Duodenal mucosa (tissue), 2 donors: ENCODE measurements around the gene HLA-B.

Experiments used
- H3K27ac ChIP-seq: one replicate; pipeline ENCODE4 v1.7.0; 2013; ENCODE audit warnings: low read depth, low read length
- H3K27me3 ChIP-seq, 2 donors: one replicate each; pipeline ENCODE4 v1.7.0; 2013; ENCODE audit warnings: low read length in 2 of 2, control low read depth in 1 of 2; ENCODE audit not compliant: insufficient read depth in 2 of 2, control insufficient read depth in 1 of 2
- H3K36me3 ChIP-seq, 2 donors: one replicate each; pipeline ENCODE4 v1.7.0; 2013; ENCODE audit warnings: low read length in 2 of 2, control low read depth in 1 of 2; ENCODE audit not compliant: insufficient read depth in 2 of 2, control insufficient read depth in 1 of 2
- H3K4me1 ChIP-seq, 2 donors: one replicate each; pipeline ENCODE4 v1.7.0; 2013; ENCODE audit warnings: low read length in 2 of 2, control low read depth in 1 of 2; ENCODE audit not compliant: insufficient read depth in 2 of 2, control insufficient read depth in 1 of 2
- H3K4me3 ChIP-seq, 2 donors: one replicate each; pipeline ENCODE4 v1.7.0; 2013; ENCODE audit warnings: low read length in 2 of 2, low read depth in 1 of 2
- H3K9ac ChIP-seq, 2 donors: one replicate each; pipeline ENCODE4 v1.7.0; 2013; ENCODE audit warnings: low read length in 2 of 2, low read depth in 1 of 2
- H3K9me3 ChIP-seq, 2 donors: one replicate each; pipeline ENCODE4 v1.7.0; 2013; ENCODE audit warnings: low read length in 2 of 2, control low read depth in 1 of 2; ENCODE audit not compliant: control insufficient read depth in 1 of 2

Gene HLA-B

DNA sequence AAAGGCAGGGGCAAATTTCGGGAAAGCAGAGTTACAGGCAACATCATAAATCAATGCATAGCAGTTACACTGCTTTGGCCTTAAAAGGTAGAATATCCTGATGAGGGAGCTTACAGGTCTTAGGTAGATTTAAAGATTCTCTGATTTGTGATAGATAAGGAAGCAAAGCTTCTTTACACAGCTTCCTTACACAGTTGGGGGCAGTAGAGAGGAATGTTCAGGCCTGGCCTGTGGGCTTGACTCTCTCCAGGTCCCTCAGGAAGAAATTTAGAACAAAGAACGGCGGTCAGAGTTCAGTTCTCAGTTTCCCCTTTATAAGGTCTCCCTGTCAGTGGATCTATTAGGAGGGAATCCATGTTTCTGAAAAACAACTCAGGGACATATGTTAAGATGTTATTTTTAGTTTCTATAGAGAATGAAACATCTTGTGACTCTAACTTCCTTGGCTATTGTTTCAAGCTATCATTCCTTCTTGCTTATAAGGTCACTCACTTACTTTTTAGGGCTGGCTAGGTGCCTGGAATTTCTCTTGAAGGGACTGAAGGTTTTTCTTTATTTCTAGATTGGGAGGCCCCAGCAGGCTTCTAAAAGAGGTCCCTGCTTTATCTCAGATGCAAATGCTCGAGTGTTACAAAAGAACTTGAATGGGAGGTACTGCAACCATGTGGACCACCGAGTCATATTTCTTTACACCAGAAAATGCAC lies 11.8 kb downstream of the HLA-B start:
- no peak overlapping the region for H3K9ac ChIP-seq
- H3K4me3 ChIP-seq, result no peak overlapping the region
- H3K9me3 ChIP-seq, result no peaks in the 10 kb centered on the region
- H3K27me3 ChIP-seq, result no peaks in the 10 kb centered on the region
- H3K27ac ChIP-seq, result no peak overlapping the region
- H3K4me1 ChIP-seq, result no peaks in the 10 kb centered on the region
- no peaks in the 10 kb centered on the region for H3K36me3 ChIP-seq

DNA sequence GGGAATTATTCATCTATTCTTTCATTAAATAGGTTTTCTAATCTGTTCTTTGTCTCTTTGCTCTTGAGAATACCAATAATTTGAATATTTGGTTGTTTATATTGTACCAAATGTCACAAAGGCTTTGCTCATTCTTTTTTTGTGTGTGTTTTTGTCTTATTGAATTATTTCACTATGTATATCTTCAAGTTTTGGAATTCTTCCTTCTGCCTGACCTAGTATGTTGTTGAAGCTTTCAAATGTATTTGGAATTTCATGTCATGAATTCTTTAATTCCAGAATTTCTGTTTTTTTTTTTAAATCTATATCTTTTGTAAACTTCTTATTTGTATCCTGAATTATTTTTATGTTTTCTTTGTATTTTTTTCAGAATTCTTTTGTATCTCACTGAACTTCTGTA lies 16.8 kb downstream of the HLA-B start:
- Histone ChIP-seq H3K9me3 (peaks cover 0 to 21% of the 10 kb centered on the region in 2 donors), H3K4me1 (no peaks in the 10 kb centered on the region), H3K9ac (no peak overlapping the region), H3K27ac (no peak overlapping the region), H3K27me3 (no peaks in the 10 kb centered on the region), H3K4me3 (no peak overlapping the region), H3K36me3 (no peaks in the 10 kb centered on the region)

DNA sequence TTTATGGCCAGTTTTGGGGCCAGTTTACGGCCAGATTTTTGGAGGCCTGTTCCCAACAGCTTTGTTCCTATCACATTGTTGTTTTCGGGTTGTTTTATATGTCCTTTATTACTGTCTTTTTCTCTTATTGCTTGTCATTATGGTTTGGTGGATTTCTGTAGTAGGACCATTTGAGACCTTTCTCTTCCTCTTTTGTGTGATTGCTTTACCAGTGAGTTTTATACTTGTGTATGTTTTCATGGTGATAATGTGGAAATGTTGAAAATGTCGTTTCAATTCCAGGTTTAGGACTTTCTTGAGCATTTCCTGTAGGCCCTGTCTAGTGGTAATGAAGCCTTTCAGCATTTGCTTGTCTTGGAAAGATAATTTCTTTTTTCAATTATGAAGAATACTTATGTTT lies 17.8 kb downstream of the HLA-B start:
- Histone ChIP-seq H3K9ac (no peak overlapping the region), H3K36me3 (no peaks in the 10 kb centered on the region), H3K27ac (no peak overlapping the region), H3K4me3 (no peak overlapping the region), H3K27me3 (no peaks in the 10 kb centered on the region), H3K4me1 (no peaks in the 10 kb centered on the region), H3K9me3 (peaks cover 0 to 21% of the 10 kb centered on the region in 2 donors)

DNA sequence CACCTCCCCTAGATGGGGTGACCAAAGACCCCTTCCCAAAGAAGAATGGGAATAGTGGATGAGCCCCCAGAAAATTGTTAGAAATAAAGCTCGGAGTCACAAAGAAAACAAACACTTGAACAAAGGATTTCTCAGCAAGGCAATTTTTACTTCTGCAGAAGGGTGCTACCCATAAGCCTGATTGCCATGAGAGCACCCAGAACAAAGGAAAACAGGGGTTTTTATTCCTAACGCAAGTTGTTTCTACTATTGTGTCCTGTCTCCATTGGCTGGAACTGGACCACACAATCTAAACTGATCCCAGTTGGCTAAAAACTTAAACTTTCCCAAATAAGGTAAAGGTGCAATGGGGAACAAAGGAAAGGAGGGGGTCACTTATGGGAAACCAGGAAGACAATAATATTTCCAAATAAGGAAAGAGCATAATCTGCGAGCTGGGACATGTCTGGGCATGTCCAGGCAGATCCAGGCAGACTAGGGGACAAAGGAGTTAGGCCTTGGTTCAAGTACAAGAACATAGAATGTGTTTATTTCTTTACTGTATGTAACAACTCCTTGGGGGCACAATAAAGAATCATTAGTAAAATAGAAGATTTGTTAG lies 20.0 kb downstream of the HLA-B start:
- Histone ChIP-seq H3K4me3 (no peak overlapping the region), H3K27ac (no peak overlapping the region), H3K36me3 (no peaks in the 10 kb centered on the region), H3K9ac (no peak overlapping the region), H3K27me3 (no peaks in the 10 kb centered on the region), H3K4me1 (no peaks in the 10 kb centered on the region), H3K9me3 (peaks cover 0 to 21% of the 10 kb centered on the region in 2 donors)

DNA sequence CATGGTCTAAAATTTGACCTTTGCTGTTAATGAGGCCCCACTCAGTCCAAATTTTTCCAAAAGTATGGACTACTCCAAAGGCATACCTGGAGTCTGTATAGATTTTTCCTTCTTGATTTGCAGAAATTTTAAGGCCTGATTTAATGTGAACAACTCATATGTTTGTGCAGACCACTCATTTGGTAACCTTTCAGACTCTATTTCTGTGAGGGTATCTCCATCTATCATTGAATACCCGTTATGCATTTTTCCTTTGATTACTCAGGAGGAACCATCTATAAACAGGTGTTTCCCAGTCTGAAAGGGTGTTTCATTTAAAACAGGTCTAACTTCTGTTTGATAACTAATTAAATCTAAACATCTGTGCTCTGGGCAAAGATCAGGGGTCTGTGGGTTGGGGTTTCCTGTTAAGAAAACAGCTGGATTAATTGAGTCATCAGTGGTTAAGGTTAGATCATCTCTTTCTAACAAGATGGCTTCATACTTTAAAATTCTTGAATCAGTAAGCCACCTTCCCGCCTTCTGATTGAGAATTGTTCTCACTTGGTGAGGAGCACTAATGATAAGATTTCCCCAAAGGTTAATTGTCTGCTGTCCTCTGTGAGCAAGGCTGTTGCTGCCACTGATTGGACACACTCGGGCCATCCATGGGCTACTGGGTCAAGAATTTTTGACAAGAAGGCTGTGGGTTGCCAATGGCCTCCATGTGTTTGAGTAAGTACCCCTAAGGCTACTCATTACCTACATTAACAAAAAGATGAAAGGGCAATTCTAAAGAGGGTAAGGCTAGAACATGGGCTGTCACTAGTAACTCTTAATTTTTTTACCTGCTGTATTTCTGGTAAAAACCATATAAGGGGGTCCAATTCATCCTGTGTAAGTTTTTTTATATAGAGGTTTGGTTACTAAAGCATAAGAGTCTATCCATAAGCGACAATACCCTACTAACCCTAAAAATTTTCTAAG lies 24.1 kb downstream of the HLA-B start:
- no peaks in the 10 kb centered on the region for H3K27me3 ChIP-seq
- no peak overlapping the region for H3K9ac ChIP-seq
- H3K4me3 ChIP-seq, result no peak overlapping the region
- peaks cover 0 to 19% of the 10 kb centered on the region in 2 donors for H3K9me3 ChIP-seq
- no peaks in the 10 kb centered on the region for H3K36me3 ChIP-seq
- H3K4me1 ChIP-seq, result no peaks in the 10 kb centered on the region
- H3K27ac ChIP-seq, result no peak overlapping the region

DNA sequence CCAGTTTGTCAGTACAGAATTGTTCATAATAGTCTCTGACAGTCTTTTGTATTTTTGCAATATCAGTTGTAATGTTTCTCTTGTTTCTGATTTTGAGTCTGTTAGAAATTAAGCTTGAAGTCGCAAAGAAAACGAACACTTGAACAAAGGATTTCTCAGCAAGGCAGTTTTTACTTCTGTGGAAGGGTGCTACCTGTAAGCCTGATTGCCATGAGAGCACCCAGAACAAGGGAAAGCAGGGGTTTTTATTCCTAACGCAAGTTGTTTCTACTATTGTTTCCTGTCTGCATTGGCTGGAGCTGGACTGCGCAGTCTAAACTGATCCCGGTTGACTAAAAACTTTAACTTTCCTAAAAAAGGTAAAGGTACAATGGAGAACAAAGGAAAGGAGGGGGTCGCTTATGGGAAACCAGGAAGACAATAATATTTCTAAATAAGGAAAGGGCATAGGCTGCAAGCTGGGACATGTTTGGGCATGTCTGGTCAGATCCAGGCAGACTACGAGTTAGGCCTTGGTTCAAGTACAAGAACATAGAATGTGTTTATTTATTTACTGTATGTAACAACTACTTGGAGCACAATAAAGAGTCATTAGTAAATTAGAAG lies 28.5 kb downstream of the HLA-B start:
- no peak overlapping the region for H3K9ac ChIP-seq
- H3K4me1 ChIP-seq, result no peaks in the 10 kb centered on the region
- no peaks in the 10 kb centered on the region for H3K36me3 ChIP-seq
- H3K27me3 ChIP-seq, result no peaks in the 10 kb centered on the region
- H3K27ac ChIP-seq, result no peak overlapping the region
- H3K4me3 ChIP-seq, result no peak overlapping the region
- no peaks in the 10 kb centered on the region for H3K9me3 ChIP-seq

DNA sequence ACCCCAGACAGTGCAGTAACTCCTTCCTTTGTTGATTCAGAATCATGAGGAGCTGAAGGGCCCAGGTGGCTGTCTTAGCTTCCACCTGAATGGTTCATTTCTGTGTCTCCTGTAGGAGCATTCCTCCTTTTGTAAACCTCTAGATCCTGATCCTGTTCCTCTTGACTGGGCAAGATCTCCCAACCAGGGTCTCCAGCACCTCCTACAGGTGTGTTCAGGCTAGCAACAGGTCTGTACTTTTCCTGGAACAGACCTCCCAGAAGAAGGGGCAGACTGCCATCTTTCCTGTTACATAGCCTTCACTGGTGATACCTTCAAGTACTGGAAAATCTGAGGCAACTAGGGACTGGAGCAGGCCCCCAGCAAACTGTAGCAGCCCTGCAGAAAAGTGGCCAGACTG lies 35.2 kb downstream of the HLA-B start:
- H3K9me3 ChIP-seq, result no peaks in the 10 kb centered on the region
- no peak overlapping the region for H3K4me3 ChIP-seq
- H3K9ac ChIP-seq, result no peak overlapping the region
- H3K27me3 ChIP-seq, result no peaks in the 10 kb centered on the region
- no peaks in the 10 kb centered on the region for H3K4me1 ChIP-seq
- no peaks in the 10 kb centered on the region for H3K36me3 ChIP-seq
- H3K27ac ChIP-seq, result no peak overlapping the region

DNA sequence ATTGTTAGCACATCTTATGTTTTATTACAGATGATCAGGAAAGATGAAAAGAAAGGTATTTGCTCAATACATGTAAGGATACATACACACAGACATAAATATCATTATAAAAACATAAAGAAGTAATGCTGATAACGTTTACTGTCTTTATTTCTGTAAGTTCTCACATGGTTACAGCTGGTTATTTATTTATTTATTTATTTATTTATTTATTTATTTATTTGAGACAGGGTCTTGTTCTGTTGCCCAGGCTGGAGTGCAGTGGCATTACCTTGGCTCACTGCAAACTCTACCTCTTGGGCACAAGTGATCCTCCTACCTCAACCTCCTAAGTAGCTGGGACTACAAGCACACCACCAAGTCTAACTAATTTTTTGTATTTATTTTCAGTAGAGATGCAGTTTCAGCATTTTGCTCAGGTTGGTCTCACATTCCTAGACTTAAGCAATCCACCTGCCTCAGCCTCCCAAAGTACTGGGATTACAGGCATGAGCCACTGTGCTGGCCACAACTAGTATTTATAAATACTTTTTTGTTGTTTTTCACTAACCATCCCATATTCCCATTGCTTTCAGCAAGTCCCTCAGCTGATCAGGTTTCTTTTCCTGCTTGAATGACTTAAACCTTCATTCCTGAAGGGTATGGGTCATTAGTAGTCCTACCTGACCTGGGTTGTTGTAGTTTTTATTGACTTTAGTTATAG lies 35.8 kb downstream of the HLA-B start:
- H3K4me3 ChIP-seq, result no peak overlapping the region
- H3K9ac ChIP-seq, result no peak overlapping the region
- no peaks in the 10 kb centered on the region for H3K9me3 ChIP-seq
- no peaks in the 10 kb centered on the region for H3K4me1 ChIP-seq
- no peaks in the 10 kb centered on the region for H3K36me3 ChIP-seq
- H3K27ac ChIP-seq, result no peak overlapping the region
- H3K27me3 ChIP-seq, result no peaks in the 10 kb centered on the region

DNA sequence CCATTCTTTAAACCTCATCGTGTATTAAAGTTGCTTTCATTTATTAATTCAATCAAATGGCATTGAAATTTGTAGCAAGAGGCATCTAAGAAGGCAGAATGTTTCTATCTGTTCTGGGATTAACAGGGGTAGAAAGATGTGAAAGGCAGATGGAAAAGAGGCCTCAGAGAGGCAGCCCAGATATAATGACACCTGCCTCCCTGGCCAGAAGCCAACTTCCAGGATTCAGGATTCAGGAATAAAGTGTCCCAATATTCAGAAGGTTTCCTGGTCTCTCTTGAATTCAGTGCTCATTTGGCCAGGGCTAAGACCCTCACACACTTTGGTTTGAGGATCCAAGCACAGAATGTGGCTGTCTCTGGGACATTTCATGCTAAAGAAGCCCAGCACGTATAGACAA lies 39.9 kb downstream of the HLA-B start:
- no peaks in the 10 kb centered on the region for H3K36me3 ChIP-seq
- H3K9me3 ChIP-seq, result no peaks in the 10 kb centered on the region
- H3K27ac ChIP-seq, result no peak overlapping the region
- no peak overlapping the region for H3K9ac ChIP-seq
- no peaks in the 10 kb centered on the region for H3K4me1 ChIP-seq
- H3K27me3 ChIP-seq, result peaks cover 6 to 13% of the 10 kb centered on the region in 2 donors
- H3K4me3 ChIP-seq, result no peak overlapping the region
